Astrocyte of the cerebellum (primary cell): Measurements from ENCODE around the gene CTTNBP2.

ENCODE experiments used
- DNase-seq: peaks from one replicate; pipeline ENCODE4 v3.0.0-alpha.2; 2011; ENCODE audit warnings: low read depth
- H3K4me3 ChIP-seq: 2 replicates; pipeline ENCODE4 v1.5.1; 2011; ENCODE audit warnings: mild to moderate bottlenecking, low read depth, low read length, moderate library complexity
- in situ Hi-C: cut with HindIII; loops from 2 replicates; pipeline ENCODE4 v1.10.0; 2017; ENCODE audit warnings: low sequenced_read_pairs
- TF ChIP-seq, protein P1 (sequence below): IDR thresholded peaks from 2 replicates; pipeline ENCODE4 v1.5.1; 2012; ENCODE audit warnings: low read length, low read depth, moderate library complexity, mild to moderate bottlenecking; ENCODE audit errors: missing control alignments

CTTNBP2 gene

DNA sequence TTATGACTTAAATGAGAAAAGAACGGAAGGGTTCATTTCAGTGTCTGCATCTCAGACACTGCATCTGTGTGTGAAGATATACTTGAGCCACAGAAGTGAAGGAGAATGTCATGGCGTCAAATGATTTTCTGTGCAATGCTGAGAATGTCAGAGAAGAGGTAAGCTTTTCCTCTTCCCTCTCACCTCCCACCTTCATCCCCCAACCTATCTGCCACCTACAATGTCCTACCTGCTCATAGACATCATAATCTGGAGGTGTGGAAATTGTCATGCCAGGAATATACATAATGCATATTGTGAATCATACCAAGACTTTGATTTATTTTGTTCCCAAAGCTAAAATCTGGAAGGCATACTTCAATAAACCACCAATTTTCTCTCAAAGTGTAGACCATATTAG is 53.7 kb downstream of the CTTNBP2 start:
- no peak overlapping the region for H3K4me3 ChIP-seq
- DNase-seq = no peak
- in situ Hi-C loops = no loop called here
- TF ChIP-seq, protein P1, sequence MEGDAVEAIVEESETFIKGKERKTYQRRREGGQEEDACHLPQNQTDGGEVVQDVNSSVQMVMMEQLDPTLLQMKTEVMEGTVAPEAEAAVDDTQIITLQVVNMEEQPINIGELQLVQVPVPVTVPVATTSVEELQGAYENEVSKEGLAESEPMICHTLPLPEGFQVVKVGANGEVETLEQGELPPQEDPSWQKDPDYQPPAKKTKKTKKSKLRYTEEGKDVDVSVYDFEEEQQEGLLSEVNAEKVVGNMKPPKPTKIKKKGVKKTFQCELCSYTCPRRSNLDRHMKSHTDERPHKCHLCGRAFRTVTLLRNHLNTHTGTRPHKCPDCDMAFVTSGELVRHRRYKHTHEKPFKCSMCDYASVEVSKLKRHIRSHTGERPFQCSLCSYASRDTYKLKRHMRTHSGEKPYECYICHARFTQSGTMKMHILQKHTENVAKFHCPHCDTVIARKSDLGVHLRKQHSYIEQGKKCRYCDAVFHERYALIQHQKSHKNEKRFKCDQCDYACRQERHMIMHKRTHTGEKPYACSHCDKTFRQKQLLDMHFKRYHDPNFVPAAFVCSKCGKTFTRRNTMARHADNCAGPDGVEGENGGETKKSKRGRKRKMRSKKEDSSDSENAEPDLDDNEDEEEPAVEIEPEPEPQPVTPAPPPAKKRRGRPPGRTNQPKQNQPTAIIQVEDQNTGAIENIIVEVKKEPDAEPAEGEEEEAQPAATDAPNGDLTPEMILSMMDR = no peak

DNA sequence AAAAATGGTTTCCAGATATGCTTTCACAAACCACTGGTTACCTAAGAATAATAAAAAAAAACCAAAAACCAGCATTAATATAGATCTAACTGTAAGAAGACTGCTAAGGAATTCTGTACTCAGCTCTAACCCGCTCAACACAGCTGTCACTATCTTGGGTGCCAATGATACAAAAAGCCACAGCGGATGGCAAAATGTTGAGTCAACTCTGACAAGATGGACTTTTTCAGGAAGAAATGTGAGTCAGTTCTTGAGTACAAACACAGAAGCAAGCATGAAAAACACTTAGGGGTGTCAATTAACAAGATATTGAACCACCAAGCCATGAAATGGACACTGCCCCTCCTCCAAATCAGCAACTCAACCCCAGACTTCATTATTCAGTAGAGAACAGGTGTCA is 55.0 kb downstream of the CTTNBP2 start:
- H3K4me3 ChIP-seq = no peak overlapping the region
- peak; percentile 27 for DNase-seq
- TF ChIP-seq, protein P1 = no peak
- in situ Hi-C loops = no loop called here

DNA sequence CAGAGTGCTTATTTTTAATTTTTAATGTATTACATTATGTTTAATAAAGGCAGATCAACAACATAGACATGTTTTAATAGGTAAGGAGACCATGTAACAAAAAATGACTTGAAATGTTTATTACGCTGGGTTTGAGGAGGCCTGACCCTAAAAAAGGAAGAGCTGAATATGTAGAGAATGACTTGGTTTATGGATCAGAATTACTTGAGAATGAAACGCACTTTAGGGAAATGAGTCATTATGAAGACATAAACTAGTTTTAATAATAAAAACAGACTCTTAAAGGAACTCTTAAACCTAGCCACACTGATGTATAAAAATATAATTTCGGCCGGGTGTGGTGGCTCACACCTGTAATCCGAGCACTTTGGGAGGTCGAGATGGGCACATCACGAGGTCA is 56.5 kb downstream of the CTTNBP2 start:
- TF ChIP-seq, protein P1 = no peak
- H3K4me3 ChIP-seq = no peak overlapping the region
- in situ Hi-C loops = no loop called here
- no peak for DNase-seq

DNA sequence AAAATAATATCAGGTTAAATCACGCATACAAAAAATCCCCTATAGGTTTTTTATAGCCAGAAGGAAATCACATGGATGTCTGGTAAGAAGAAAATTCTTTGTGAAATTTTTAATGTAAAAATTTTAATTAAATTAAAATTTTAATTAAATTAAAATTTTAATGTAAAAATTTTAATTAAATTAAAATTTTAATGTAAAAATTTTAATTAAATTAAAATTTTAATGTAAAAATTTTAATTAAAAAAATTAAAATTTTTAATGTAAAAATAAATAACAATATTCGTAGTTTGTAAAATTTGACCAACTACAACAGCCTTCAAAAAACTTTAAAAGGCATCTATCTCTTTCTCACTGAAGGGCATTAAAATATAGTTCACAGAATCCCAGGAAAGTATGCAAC is 61.5 kb downstream of the CTTNBP2 start:
- TF ChIP-seq, protein P1 = no peak
- no peak for DNase-seq
- in situ Hi-C loops = no loop called here
- H3K4me3 ChIP-seq = no peak overlapping the region

DNA sequence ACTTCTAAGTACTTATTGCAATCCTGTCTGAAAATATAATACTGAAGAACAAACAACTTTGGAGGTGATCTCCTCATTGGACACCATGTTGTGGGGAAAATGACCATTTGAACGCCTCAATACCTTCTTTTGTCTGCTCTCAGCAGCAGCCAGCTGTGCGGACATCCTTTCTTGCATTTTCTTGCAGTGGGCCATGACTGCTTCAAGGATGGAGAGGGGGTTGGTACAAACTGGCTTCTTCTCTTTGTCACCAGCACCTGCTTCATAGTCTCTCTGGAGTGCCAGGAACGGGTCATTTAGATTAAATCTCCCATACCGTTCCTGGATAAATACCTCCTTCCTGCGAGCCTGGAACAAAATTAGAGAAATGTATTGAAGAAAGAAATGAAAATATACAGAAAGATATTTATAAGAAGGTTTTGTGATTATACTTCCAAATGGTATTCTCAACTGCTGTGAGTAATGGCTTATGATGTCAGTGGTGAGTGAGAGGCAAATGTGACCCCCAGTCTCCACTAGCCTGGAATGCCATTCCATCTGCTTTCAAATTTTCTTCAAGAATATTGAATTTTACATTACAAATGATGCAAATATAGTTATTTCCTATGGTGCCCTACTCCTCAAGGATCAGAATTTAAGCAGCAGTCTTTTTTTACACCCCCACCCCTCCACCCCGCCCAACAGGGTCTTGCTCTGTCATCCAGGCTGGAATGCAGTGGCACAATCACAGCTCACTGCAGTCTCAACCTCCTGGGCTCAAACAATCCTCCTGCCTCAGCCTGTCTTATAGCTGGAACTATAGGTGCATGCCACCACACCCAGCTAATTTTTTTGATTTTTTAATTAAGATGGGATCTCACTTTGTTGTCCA is 62.4 kb downstream of the CTTNBP2 start:
- DNase-seq = no peak

DNA sequence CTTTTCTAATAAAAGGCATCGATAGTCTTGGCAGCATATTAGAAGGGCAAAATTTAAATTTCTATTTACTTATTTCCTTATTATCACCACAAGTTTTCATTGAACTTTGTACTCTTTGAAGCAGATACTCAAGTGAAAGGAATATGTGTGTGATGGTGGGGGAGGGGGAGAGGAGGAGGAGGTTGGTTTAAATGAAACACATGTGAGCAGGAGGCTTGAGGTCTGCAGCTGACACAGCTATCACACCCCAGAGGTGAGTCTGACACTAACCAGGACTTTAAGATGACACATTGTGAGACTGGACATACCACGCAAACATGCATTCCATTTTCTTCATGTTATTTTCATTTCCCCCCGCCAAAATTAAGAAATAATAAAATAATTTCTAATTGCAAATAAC is 63.3 kb downstream of the CTTNBP2 start:
- DNase-seq = no peak
- TF ChIP-seq, protein P1 = no peak
- in situ Hi-C loops = no loop called here
- no peak overlapping the region for H3K4me3 ChIP-seq

More for the DNA sequence above, 62.4 kb downstream of the CTTNBP2 start:
- in situ Hi-C loops = no loop called here
- TF ChIP-seq, protein P1 = no peak
- H3K4me3 ChIP-seq = no peak overlapping the region
